GM20000 (cell line): ENCODE measurements around the gene GSAP.
"Not testable (repeated sequence)": the region's sequence is repeated elsewhere in the genome, so short reads cannot be mapped to it uniquely, and the experiment has no call there.

Experiments
- DNase-seq: peaks from one replicate; pipeline ENCODE4 v3.0.0; 2012; ENCODE audit warnings: low spot score
- CTCF ChIP-seq: IDR thresholded peaks from 2 replicates; pipeline ENCODE4 v1.5.1; 2012; ENCODE audit warnings: mild to moderate bottlenecking, control low read depth; ENCODE audit errors: extremely low read depth, missing control alignments

The GSAP gene

GRCh38 chr7:77284005-77284404, 132.1 kb downstream of the GSAP start:
- TF ChIP-seq CTCF = no peak
- no peak for DNase-seq

- TF ChIP-seq CTCF = no peak
- DNase-seq = no peak
These were observed 133.3 kb downstream of the GSAP start for GRCh38 chr7:77282897-77283296.

- no peak for TF ChIP-seq CTCF
- DNase-seq = no peak
These were observed 134.2 kb downstream of the GSAP start for GRCh38 chr7:77281780-77282478.

- DNase-seq = no peak
- no peak for TF ChIP-seq CTCF
These were observed 140.0 kb downstream of the GSAP start for GRCh38 chr7:77276120-77276519.

GRCh38 chr7:77275663-77276062, 140.5 kb downstream of the GSAP start:
- not testable (repeated sequence) for DNase-seq

GRCh38 chr7:77271766-77272165, 144.4 kb downstream of the GSAP start:
- DNase-seq = no peak
- no peak for TF ChIP-seq CTCF

GRCh38 chr7:77270094-77270480, 146.1 kb downstream of the GSAP start:
- TF ChIP-seq CTCF = no peak
- no peak for DNase-seq
